ENCODE data around the gene SLC13A4.

DNA sequence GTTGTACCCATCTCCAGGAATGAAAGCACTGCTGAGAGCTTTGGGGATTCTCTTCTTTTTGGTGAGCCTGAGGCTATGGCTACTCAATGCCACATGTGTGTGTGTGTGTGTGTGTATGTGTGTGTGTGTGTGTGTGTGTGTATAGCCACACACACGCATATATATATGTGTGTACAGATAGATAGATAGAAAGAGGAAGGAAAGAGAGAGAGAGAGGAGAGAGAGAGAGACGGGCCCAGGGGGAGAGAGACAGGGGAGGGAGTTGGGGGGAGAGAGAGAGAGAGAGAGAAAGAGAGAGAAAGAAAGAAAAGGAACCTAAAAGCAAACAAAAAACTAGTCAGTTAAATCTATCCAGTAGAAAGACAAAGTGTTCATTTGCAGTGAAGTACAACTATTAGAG, 8.3 kb downstream of the SLC13A4 start:
- TF ChIP-seq, protein P1, sequence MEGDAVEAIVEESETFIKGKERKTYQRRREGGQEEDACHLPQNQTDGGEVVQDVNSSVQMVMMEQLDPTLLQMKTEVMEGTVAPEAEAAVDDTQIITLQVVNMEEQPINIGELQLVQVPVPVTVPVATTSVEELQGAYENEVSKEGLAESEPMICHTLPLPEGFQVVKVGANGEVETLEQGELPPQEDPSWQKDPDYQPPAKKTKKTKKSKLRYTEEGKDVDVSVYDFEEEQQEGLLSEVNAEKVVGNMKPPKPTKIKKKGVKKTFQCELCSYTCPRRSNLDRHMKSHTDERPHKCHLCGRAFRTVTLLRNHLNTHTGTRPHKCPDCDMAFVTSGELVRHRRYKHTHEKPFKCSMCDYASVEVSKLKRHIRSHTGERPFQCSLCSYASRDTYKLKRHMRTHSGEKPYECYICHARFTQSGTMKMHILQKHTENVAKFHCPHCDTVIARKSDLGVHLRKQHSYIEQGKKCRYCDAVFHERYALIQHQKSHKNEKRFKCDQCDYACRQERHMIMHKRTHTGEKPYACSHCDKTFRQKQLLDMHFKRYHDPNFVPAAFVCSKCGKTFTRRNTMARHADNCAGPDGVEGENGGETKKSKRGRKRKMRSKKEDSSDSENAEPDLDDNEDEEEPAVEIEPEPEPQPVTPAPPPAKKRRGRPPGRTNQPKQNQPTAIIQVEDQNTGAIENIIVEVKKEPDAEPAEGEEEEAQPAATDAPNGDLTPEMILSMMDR (IDR thresholded peaks at IDR 0.05; ENCODE audit: low read depth, low read length), result no peak
- TF ChIP-seq EZH2phosphoT487 (IDR thresholded peaks at IDR 0.05; ENCODE audit: low read depth), result no peak

Data from OCI-LY3 (cell line).